Peyer's patch (tissue), 4 donors: Measurements from ENCODE around the gene FRMD4A. TPM values are rescaled to one million over a fixed set of nuclear protein-coding genes. Genes with fewer than 3 reads are reported as not detected.

Source experiments
- DNase-seq, 3 donors: peaks; one replicate each; pipeline ENCODE4 v3.0.0-alpha.2; 2017 to 2019
- H3K27ac ChIP-seq, 4 donors: fragments of 200-600 bp; sonication (generic); one replicate each; pipeline ENCODE4 v1.5.1; 2016 to 2019
- H3K27me3 ChIP-seq, 2 donors: fragments of 200-600 bp; sonication (generic); one replicate each; pipeline ENCODE4 v1.5.1; 2019
- H3K36me3 ChIP-seq, 3 donors: fragments of 200-600 bp; sonication (generic); one replicate each; pipeline ENCODE4 v1.5.1; 2016 to 2019
- H3K4me1 ChIP-seq, 4 donors: fragments of 200-600 bp; sonication (generic); one replicate each; pipeline ENCODE4 v1.5.1; 2016 to 2019
- H3K4me3 ChIP-seq, 4 donors: fragments of 200-600 bp; sonication (generic); 1 replicate in 3 of 4; 2 replicates in 1 of 4; pipeline ENCODE4 v1.5.1; 2016 to 2019; ENCODE audit warnings: mild to moderate bottlenecking in 1 of 4
- H3K9me3 ChIP-seq, 4 donors: fragments of 200-600 bp; sonication (generic); one replicate each; pipeline ENCODE4 v1.5.1; 2016 to 2019; ENCODE audit warnings: mild to moderate bottlenecking in 1 of 4
- POLR2A ChIP-seq, 2 donors: fragments of 450-650 bp; IDR thresholded peaks; one replicate each; pipeline ENCODE4 v1.5.1; 2017; ENCODE audit warnings: antibody characterized with exemption in 2 of 2, mild to moderate bottlenecking in 2 of 2, moderate library complexity in 2 of 2
- total RNA-seq, 4 donors: library from RNA; depleted of rRNA; stranded (reverse); fragments of >200 nt; gene quantifications; one replicate each; pipeline ENCODE4 v1.1.0, GENCODE V29; 2016
- TF ChIP-seq, protein P1 (sequence below), 6 experiments: fragments of 450-650 bp in 4 of 6; fragments of 200-600 bp in 2 of 6; sonication (generic) in 1 of 6; IDR thresholded peaks; one replicate each; pipeline ENCODE4 v1.5.1; 2017 to 2019; ENCODE audit warnings: antibody characterized with exemption in 6 of 6, mild to moderate bottlenecking in 3 of 6, moderate library complexity in 1 of 6

Gene FRMD4A
- total RNA-seq, 4 donors from 2014 or later = 3.0 to 47.9 (median 5.9) TPM

DNA sequence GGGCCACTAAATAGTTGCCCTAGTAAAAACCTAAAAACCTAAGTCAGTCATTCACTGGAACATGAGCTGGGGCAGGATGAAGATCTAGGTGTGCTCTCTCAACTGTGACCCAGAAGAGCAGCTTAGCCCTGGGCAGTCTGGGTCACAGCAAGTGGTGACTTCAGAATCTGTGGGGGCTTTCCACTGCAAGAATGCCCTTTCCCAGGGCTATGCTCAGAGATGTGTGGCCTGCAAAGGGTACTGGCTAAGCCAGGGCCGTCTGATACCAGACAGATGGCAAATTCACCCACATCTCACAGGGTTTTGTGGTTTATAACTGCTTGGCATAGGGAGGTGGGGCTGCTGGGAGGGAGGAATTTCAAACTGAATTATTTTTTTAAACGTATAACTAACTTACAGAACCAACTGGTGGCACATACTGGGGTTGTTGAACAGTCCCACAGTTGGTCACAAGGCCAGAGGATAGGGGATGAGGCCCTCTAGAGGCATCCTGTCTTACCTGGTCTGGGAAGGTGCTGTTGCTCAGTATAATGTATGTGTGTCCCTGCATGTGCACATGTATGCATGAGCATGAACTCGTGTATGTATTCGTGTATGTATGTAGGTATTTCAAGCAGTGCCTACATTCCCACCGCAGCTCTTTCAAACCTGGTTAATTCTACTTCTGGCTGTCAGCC lies 680.7 kb downstream of the FRMD4A start:
- Histone ChIP-seq H3K27ac (no peak overlapping the region), H3K4me3 (no peak overlapping the region), H3K36me3 (peaks cover 0 to 58% (median 0%) of the 10 kb centered on the region in 3 donors), H3K4me1 (no peaks in the 10 kb centered on the region), H3K27me3 (no peaks in the 10 kb centered on the region), H3K9me3 (no peaks in the 10 kb centered on the region)
- no peak for DNase-seq
- TF ChIP-seq, protein P1, sequence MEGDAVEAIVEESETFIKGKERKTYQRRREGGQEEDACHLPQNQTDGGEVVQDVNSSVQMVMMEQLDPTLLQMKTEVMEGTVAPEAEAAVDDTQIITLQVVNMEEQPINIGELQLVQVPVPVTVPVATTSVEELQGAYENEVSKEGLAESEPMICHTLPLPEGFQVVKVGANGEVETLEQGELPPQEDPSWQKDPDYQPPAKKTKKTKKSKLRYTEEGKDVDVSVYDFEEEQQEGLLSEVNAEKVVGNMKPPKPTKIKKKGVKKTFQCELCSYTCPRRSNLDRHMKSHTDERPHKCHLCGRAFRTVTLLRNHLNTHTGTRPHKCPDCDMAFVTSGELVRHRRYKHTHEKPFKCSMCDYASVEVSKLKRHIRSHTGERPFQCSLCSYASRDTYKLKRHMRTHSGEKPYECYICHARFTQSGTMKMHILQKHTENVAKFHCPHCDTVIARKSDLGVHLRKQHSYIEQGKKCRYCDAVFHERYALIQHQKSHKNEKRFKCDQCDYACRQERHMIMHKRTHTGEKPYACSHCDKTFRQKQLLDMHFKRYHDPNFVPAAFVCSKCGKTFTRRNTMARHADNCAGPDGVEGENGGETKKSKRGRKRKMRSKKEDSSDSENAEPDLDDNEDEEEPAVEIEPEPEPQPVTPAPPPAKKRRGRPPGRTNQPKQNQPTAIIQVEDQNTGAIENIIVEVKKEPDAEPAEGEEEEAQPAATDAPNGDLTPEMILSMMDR (IDR thresholded peaks at IDR 0.05) = no peak
- no peak for TF ChIP-seq POLR2A (IDR thresholded peaks at IDR 0.05)

DNA sequence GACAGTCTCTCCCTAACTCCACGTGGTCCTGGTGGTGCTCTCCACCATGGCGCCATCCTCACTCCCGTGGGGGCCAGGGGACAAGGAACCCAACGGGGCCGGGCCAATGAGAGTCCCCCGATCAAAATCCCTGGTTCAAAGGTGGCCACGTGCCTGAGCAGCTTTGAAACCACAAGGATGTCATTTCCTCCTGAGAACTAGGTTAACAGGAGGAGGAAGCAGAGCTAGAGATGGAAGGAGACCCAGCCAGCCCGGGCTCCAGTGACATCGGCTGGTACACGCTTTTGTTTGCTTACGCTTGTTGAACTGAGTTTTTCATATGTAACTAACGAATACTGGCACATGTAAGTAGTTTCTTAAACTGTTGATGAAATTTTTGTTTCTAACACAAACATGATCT lies 682.3 kb downstream of the FRMD4A start:
- Histone ChIP-seq H3K4me3 (no peak overlapping the region), H3K27ac (no peak overlapping the region), H3K36me3 (peaks cover 0 to 45% (median 0%) of the 10 kb centered on the region in 3 donors), H3K9me3 (no peaks in the 10 kb centered on the region), H3K27me3 (no peaks in the 10 kb centered on the region), H3K4me1 (no peaks in the 10 kb centered on the region)
- no peak for TF ChIP-seq POLR2A (IDR thresholded peaks at IDR 0.05)
- TF ChIP-seq, protein P1 (IDR thresholded peaks at IDR 0.05) = no peak
- DNase-seq = no peak

DNA sequence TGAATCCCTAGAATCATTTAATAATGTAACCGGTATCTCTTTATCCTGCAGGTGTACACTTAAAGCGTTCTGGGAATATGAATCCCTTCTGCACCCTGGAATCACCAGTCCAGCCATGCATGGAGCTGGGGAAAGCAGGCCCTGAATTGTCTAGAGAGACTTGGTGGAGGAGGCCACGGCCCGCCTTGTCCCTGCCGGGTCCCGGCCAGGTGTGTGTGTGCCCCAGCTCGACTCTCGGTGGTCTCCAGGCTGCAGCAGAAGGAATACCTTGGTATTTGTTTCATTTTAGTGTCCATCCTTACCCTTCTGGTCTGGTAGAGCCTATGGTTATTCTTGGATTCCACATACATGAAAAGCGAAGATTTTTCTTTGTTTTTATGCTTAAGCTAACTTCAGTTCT lies 685.9 kb downstream of the FRMD4A start:
- Histone ChIP-seq H3K36me3 (peaks cover 0 to 29% (median 0%) of the 10 kb centered on the region in 3 donors), H3K9me3 (peaks cover 0 to 4% (median 0%) of the 10 kb centered on the region in 4 donors), H3K4me1 (no peaks in the 10 kb centered on the region), H3K27me3 (no peaks in the 10 kb centered on the region), H3K27ac (no peak overlapping the region), H3K4me3 (no peak overlapping the region)
- TF ChIP-seq, protein P1 (IDR thresholded peaks at IDR 0.05) = no peak
- TF ChIP-seq POLR2A (IDR thresholded peaks at IDR 0.05) = no peak
- no peak for DNase-seq

DNA sequence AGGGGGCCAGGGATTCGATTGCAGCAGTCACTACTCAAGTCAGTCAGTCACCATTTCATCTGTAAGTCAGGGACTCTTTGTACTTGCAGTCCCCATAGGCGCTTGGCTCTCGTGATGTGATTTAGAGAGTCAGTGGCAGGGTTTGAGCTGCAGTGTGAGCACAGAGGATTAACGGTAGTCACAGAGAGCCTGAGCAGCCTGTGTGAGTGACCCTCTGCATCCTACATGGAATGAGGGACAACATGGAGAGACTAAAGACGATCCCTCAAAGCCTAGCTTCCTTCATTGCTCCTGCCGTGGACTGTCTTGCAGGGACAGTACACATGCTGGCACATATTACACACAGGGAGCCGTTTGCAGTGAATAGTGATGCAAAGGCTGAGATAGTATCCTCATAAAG lies 687.7 kb downstream of the FRMD4A start:
- Histone ChIP-seq H3K27me3 (no peaks in the 10 kb centered on the region), H3K4me3 (no peak overlapping the region), H3K36me3 (peaks cover 0 to 34% (median 0%) of the 10 kb centered on the region in 3 donors), H3K4me1 (no peaks in the 10 kb centered on the region), H3K27ac (no peak overlapping the region), H3K9me3 (peaks cover 0 to 4% (median 0%) of the 10 kb centered on the region in 4 donors)
- TF ChIP-seq, protein P1 (IDR thresholded peaks at IDR 0.05) = no peak
- no peak for DNase-seq

DNA sequence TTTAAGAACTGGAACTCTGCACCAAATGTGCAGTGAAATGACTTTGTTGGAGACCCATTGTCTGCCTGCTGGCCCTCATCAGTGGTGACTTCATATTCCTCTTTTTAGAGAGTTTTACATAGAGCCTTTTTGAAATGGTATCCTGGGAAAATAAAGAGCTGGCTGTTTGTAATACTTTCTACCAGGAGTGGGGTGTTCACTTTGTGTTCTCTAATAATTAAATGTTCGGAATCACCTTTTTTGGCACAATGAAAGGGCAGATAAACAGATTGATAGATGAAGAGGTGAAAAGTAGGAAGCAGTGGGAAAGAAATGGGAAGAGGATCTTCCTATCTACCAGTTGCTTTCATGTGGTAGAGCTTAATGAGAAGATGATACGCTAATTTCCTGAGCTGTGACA lies 688.4 kb downstream of the FRMD4A start:
- TF ChIP-seq POLR2A (IDR thresholded peaks at IDR 0.05) = no peak
- TF ChIP-seq, protein P1 (IDR thresholded peaks at IDR 0.05) = no peak
- H3K36me3 ChIP-seq = peaks cover 0 to 33% (median 0%) of the 10 kb centered on the region in 3 donors

More for the DNA sequence above, 688.4 kb downstream of the FRMD4A start:
- no peak for DNase-seq
- H3K27me3 ChIP-seq = no peaks in the 10 kb centered on the region
- H3K4me3 ChIP-seq = no peak overlapping the region
- H3K4me1 ChIP-seq = no peaks in the 10 kb centered on the region
- peaks cover 0 to 4% (median 0%) of the 10 kb centered on the region in 4 donors for H3K9me3 ChIP-seq
- no peak overlapping the region for H3K27ac ChIP-seq
